IMR-90 (cell line): Measurements from ENCODE around the gene DUS3L. TPM values are rescaled to one million over a fixed set of nuclear protein-coding genes. Genes with fewer than 3 reads are reported as not detected.

Source experiments
- CTCF ChIP-seq: conservative IDR thresholded peaks from 2 replicates; pipeline ENCODE4 v1.5.1; 2012; ENCODE audit warnings: mild to moderate bottlenecking, low read depth, low read length, improper control_type of control experiment
- polyA plus RNA-seq, 3 experiments: library from polyadenylated mRNA; depleted of rRNA; stranded (reverse); fragments of >200 nt; gene quantifications; 2 replicates each; pipeline ENCODE4 v1.2.3, GENCODE V29; 2012; ENCODE audit warnings: low replicate concordance in 1 of 3
- total RNA-seq: library from RNA; depleted of rRNA; stranded (reverse); fragments of >200 nt; gene quantifications from 2 replicates; pipeline ENCODE4 v1.2.3, GENCODE V29; 2012

The DUS3L gene
- total and polyA plus RNA-seq, 2 of the 4 experiments (the other 2 are of a cell fraction) = 12.4 to 21.3 TPM

GRCh38 chr19:5839065-5840017, 48.4 kb upstream of the DUS3L start, which contains the start of gene FUT6 (continued):
- no peak for TF ChIP-seq CTCF
